Hepatocyte (in vitro differentiated cells): ENCODE measurements around the gene TMED10.

ENCODE experiments used
- EZH2 ChIP-seq: fragments of 200-600 bp; sonication (generic); IDR thresholded peaks from 2 replicates; pipeline ENCODE4 v1.6.1; 2016; ENCODE audit warnings: antibody characterized with exemption, mild to moderate bottlenecking, borderline replicate concordance
- EZH2phosphoT487 ChIP-seq: fragments of 200-600 bp; sonication (generic); IDR thresholded peaks from one replicate; pipeline ENCODE4 v1.6.1; 2018; ENCODE audit warnings: antibody characterized with exemption, mild to moderate bottlenecking, low read depth, moderate library complexity; ENCODE audit not compliant: unreplicated experiment, severe bottlenecking
- TF ChIP-seq, protein P1 (sequence below): fragments of 200-600 bp; sonication (generic); IDR thresholded peaks from 2 replicates; pipeline ENCODE4 v1.5.1; 2016; ENCODE audit warnings: antibody characterized with exemption, mild to moderate bottlenecking; ENCODE audit not compliant: poor library complexity

DNA sequence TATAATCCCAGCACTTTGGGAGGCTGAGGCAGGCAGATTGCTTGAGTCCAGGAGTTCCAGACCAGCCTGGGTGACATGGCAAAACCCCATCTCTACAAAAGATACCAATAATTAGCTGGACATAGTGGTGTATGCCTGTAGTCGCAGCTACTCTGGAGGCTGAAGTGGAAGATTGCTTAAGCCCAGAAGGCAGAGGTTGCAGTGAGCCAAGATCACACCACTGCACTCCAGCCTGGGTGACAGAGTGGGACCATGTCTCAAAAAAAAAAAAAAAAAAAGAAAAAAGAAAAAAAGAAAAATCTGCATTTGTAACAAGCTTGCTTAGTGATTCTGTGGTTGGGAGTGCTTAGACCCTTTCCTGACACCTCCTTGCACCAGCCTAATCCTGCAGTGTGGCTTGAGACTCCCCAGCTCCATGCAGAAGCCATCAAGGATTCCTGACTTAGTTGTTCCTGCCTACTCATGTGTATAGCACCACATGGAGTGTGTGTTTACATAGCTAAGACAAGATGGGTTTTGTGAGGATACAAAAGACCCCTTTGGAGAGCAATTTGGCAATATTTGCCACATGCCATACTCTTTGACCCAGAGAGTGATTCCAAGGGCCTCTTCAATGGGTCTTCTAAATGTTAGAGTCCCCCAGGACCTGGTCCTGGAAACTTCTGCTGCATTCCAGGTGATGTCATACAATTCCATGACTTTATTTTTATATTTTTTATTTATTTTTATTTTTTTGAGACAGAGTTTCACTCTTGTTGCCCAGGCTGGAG lies 5.1 kb upstream of the TMED10 start:
- TF ChIP-seq, protein P1, sequence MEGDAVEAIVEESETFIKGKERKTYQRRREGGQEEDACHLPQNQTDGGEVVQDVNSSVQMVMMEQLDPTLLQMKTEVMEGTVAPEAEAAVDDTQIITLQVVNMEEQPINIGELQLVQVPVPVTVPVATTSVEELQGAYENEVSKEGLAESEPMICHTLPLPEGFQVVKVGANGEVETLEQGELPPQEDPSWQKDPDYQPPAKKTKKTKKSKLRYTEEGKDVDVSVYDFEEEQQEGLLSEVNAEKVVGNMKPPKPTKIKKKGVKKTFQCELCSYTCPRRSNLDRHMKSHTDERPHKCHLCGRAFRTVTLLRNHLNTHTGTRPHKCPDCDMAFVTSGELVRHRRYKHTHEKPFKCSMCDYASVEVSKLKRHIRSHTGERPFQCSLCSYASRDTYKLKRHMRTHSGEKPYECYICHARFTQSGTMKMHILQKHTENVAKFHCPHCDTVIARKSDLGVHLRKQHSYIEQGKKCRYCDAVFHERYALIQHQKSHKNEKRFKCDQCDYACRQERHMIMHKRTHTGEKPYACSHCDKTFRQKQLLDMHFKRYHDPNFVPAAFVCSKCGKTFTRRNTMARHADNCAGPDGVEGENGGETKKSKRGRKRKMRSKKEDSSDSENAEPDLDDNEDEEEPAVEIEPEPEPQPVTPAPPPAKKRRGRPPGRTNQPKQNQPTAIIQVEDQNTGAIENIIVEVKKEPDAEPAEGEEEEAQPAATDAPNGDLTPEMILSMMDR: no peak
- TF ChIP-seq EZH2 (no peak), EZH2phosphoT487 (no peak)
